Keratinocyte (primary cell): ENCODE measurements around the gene TEX26. TPM values are rescaled to one million over a fixed set of nuclear protein-coding genes. Genes with fewer than 3 reads are reported as not detected.

ENCODE experiments used
- DNase-seq: peaks from one replicate; pipeline ENCODE4 v3.0.0-alpha.2; 2011; ENCODE audit warnings: low read depth, missing footprints, low spot score
- FAIRE-seq: peaks from 2 replicates; lab custom pipeline; 2011; peaks lifted over from hg19 to GRCh38; lab: Jason Lieb, UNC
- H2AFZ ChIP-seq: 2 replicates; pipeline ENCODE4 v1.6.0; 2012; ENCODE audit warnings: low read length, control low read depth, inconsistent platforms; ENCODE audit not compliant: control insufficient read depth
- H3K27ac ChIP-seq: 2 replicates; pipeline ENCODE4 v1.5.1; 2011; ENCODE audit warnings: low read length; ENCODE audit not compliant: control insufficient read depth, insufficient read depth
- H3K27me3 ChIP-seq: 3 replicates; pipeline ENCODE4 v1.6.0; 2011; ENCODE audit warnings: low read length; ENCODE audit not compliant: control insufficient read depth, insufficient read depth; ENCODE audit errors: extremely low read depth
- H3K36me3 ChIP-seq, 2 experiments: 2 replicates in 1 of 2; 3 replicates in 1 of 2; pipeline ENCODE4 v1.5.1; 2011; ENCODE audit warnings: low read length in 2 of 2, mild to moderate bottlenecking in 1 of 2; ENCODE audit not compliant: control insufficient read depth in 2 of 2, insufficient read depth in 2 of 2; ENCODE audit errors: extremely low read depth in 1 of 2
- H3K4me1 ChIP-seq: 3 replicates; pipeline ENCODE4 v1.5.1; 2011; ENCODE audit warnings: low read length; ENCODE audit not compliant: control insufficient read depth, insufficient read depth; ENCODE audit errors: extremely low read depth
- H3K4me2 ChIP-seq: 3 replicates; pipeline ENCODE4 v1.6.0; 2011; ENCODE audit warnings: low read depth, low read length; ENCODE audit not compliant: control insufficient read depth, insufficient read depth; ENCODE audit errors: extremely low read depth
- H3K4me3 ChIP-seq, 3 experiments: fragments of 200-600 bp in 1 of 3; sonication (generic) in 1 of 3; 2 replicates in 2 of 3; 3 replicates in 1 of 3; pipeline ENCODE4 v1.5.1; 2011 to 2016; ENCODE audit warnings: low read length in 3 of 3, mild to moderate bottlenecking in 3 of 3, control low read depth in 2 of 3, inconsistent platforms in 1 of 3, low read depth in 1 of 3, mixed read lengths in 1 of 3, mixed run types in 1 of 3, moderate library complexity in 1 of 3; ENCODE audit not compliant: control insufficient read depth in 2 of 3, insufficient read depth in 2 of 3; ENCODE audit errors: extremely low read depth in 1 of 3
- H3K79me2 ChIP-seq: 2 replicates; pipeline ENCODE4 v1.6.0; 2012; ENCODE audit warnings: low read length; ENCODE audit not compliant: control insufficient read depth, insufficient read depth
- H3K9ac ChIP-seq: 3 replicates; pipeline ENCODE4 v1.6.0; 2011; ENCODE audit warnings: low read length; ENCODE audit not compliant: control insufficient read depth, insufficient read depth; ENCODE audit errors: extremely low read depth
- H3K9me1 ChIP-seq: 3 replicates; pipeline ENCODE4 v1.6.0; 2011; ENCODE audit warnings: low read length; ENCODE audit not compliant: control insufficient read depth, insufficient read depth; ENCODE audit errors: extremely low read depth
- H3K9me3 ChIP-seq: 2 replicates; pipeline ENCODE4 v1.5.1; 2012; ENCODE audit warnings: low read depth, low read length; ENCODE audit not compliant: control insufficient read depth
- H4K20me1 ChIP-seq: 3 replicates; pipeline ENCODE4 v1.6.0; 2011; ENCODE audit warnings: low read length; ENCODE audit not compliant: control insufficient read depth, insufficient read depth; ENCODE audit errors: extremely low read depth
- CTCF ChIP-seq, 3 experiments: IDR thresholded peaks in 1 of 3; conservative IDR thresholded peaks in 1 of 3; optimal IDR thresholded peaks in 1 of 3; 2 replicates in 2 of 3; 3 replicates in 1 of 3; pipeline versions ENCODE3 to v1.5.1; 2011; ENCODE audit warnings: low read length in 3 of 3, mild to moderate bottlenecking in 3 of 3, moderate library complexity in 2 of 3, control low read depth in 1 of 3, inconsistent platforms in 1 of 3; ENCODE audit not compliant: insufficient read depth in 2 of 3; ENCODE audit errors: extremely low read depth in 1 of 3
- EZH2 ChIP-seq: IDR thresholded peaks from one replicate; pipeline ENCODE4 v1.6.1; 2012; ENCODE audit warnings: inconsistent platforms, mild to moderate bottlenecking, low read length, moderate library complexity
- dilution Hi-C: fragments of 300-500 bp; cut with MboI; formaldehyde crosslinking; loops from one replicate; pipeline ENCODE4 v1.7.0; 2020; ENCODE audit warnings: low sequenced_read_pairs; ENCODE audit not compliant: extremely low pct_ligation_motif_present
- polyA plus RNA-seq, 5 experiments: library from polyadenylated mRNA; depleted of rRNA in 3 of 5; stranded (reverse) in 3 of 5; stranded (forward) in 1 of 5; unstranded in 1 of 5; fragments of >200 nt; gene quantifications; 1 replicate in 1 of 5; 2 replicates in 3 of 5; 3 replicates in 1 of 5; pipeline versions ENCODE4 v1.2.1 to v1.2.3, GENCODE V29; 2011 to 2012; ENCODE audit warnings: missing spikeins in 2 of 5, low read depth in 1 of 5, low replicate concordance in 1 of 5

TEX26 gene
- polyA plus RNA-seq, 1 donor (not counting 4 experiments of a cell fraction or from before 2014, with no cell fraction given): not detected

DNA sequence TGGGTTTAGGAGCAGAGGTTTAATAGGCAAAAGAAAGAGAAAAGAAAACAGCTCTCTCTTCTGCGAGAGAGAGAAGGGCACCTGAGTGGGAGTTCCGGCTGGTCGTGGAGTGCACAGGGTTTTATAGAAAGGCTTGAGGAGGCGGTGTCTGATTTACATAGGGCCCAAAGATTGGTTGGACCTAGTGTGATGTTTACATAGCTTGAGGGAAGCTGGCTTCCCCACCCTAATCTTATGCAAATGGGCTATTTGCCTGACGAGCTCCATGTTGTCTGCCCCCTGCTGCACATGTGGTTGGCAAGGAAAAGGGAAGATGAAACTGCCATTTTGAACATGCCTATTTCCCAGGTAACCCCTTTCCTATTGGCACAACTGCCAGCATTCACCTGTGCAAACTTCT, 47.9 kb upstream of the TEX26 start:
- no peak for FAIRE-seq
- DNase-seq: no peak

DNA sequence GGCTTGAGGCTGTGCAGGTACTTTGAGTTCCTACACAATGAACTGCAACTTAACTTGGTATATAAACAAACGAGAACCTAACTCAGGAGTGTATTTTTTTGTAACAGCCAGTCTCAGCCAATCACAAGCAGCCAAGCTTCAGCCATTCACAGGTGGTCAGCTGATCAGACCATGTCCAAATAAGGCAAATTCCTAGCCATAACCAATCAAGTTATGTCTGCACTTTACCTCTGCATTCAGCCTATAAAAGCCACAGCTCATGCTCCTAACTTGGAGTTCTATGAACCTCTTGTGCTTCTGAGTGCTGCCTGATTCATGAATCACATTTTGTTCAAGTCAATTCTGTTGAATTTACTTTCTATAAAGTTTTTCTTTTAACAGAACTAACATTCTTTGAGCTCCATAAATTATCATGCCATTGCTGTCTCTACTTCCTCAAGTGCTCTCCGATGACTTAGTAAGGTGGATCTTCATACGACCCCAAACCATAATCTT, 43.2 kb upstream of the TEX26 start:
- no peak overlapping the region for H3K4me2 ChIP-seq
- H3K4me3 ChIP-seq: no peak overlapping the region
- no peaks in the 10 kb centered on the region for H3K9me1 ChIP-seq
- H3K27me3 ChIP-seq: no peaks in the 10 kb centered on the region
- H3K36me3 ChIP-seq: no peaks in the 10 kb centered on the region
- no peak overlapping the region for H3K27ac ChIP-seq
- H3K79me2 ChIP-seq: no peaks in the 10 kb centered on the region
- H3K9me3 ChIP-seq: no peaks in the 10 kb centered on the region
- DNase-seq: no peak
- TF ChIP-seq CTCF (optimal IDR thresholded peaks at IDR 0.05 in 1 of 3, IDR thresholded peaks at IDR 0.05 in 1 of 3, conservative IDR thresholded peaks at IDR 0.05 in 1 of 3; ENCODE audit: extremely low read depth in 1 of 3, insufficient read depth in 2 of 3, low read length in 3 of 3) (no peak), EZH2 (no peak)
- no peaks in the 10 kb centered on the region for H4K20me1 ChIP-seq
- H2AFZ ChIP-seq: no peak overlapping the region
- H3K4me1 ChIP-seq: no peaks in the 10 kb centered on the region
- dilution Hi-C loops: no loop called here
- FAIRE-seq: no peak
- no peak overlapping the region for H3K9ac ChIP-seq

More for the DNA sequence above, 47.9 kb upstream of the TEX26 start:
- Histone ChIP-seq H3K27me3 (peaks cover 8% of the 10 kb centered on the region), H3K9ac (no peak overlapping the region), H3K36me3 (no peaks in the 10 kb centered on the region), H2AFZ (no peak overlapping the region), H3K79me2 (no peaks in the 10 kb centered on the region), H3K27ac (no peak overlapping the region), H3K4me1 (no peaks in the 10 kb centered on the region), H3K9me3 (no peaks in the 10 kb centered on the region), H3K4me2 (no peak overlapping the region), H4K20me1 (no peaks in the 10 kb centered on the region), H3K4me3 (no peak overlapping the region), H3K9me1 (no peaks in the 10 kb centered on the region)
- TF ChIP-seq EZH2 (no peak), CTCF (optimal IDR thresholded peaks at IDR 0.05 in 1 of 3, IDR thresholded peaks at IDR 0.05 in 1 of 3, conservative IDR thresholded peaks at IDR 0.05 in 1 of 3; ENCODE audit: extremely low read depth in 1 of 3, insufficient read depth in 2 of 3, low read length in 3 of 3) (no peak)
- dilution Hi-C loops: no loop called here
